AG09319 (cell line): ENCODE results near the gene SOAT2.

ENCODE experiments used
- DNase-seq: peaks from one replicate; pipeline ENCODE4 v3.0.0-alpha.2; 2010; ENCODE audit warnings: low read depth; ENCODE audit errors: extremely low read depth
- TF ChIP-seq, protein P1 (sequence below): IDR thresholded peaks from 2 replicates; pipeline ENCODE4 v1.5.1; 2011; ENCODE audit warnings: low read depth, mild to moderate bottlenecking, inconsistent platforms, low read length, moderate library complexity

The SOAT2 gene

DNA sequence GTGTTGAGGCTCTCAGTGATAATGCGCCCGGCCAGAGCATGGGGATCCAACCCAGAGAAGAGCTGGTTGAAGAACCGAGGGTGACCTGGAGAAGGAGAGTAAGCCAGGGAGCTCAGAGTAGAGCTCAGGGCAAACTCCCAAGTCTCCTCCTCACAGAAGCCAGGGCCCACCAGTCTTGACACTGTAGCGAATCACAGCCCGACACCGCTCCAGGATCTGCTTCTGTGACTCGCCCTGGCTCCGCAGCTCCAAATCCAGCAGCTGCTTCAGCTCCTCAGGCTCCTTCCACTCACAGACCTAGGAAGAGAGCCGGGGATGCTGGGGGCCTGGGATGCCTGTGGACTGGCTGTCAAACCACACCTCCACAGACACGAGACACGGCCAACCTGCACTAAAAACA lies 69.1 kb downstream of the SOAT2 start:
- no peak for DNase-seq
- TF ChIP-seq, protein P1, sequence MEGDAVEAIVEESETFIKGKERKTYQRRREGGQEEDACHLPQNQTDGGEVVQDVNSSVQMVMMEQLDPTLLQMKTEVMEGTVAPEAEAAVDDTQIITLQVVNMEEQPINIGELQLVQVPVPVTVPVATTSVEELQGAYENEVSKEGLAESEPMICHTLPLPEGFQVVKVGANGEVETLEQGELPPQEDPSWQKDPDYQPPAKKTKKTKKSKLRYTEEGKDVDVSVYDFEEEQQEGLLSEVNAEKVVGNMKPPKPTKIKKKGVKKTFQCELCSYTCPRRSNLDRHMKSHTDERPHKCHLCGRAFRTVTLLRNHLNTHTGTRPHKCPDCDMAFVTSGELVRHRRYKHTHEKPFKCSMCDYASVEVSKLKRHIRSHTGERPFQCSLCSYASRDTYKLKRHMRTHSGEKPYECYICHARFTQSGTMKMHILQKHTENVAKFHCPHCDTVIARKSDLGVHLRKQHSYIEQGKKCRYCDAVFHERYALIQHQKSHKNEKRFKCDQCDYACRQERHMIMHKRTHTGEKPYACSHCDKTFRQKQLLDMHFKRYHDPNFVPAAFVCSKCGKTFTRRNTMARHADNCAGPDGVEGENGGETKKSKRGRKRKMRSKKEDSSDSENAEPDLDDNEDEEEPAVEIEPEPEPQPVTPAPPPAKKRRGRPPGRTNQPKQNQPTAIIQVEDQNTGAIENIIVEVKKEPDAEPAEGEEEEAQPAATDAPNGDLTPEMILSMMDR, result no peak

DNA sequence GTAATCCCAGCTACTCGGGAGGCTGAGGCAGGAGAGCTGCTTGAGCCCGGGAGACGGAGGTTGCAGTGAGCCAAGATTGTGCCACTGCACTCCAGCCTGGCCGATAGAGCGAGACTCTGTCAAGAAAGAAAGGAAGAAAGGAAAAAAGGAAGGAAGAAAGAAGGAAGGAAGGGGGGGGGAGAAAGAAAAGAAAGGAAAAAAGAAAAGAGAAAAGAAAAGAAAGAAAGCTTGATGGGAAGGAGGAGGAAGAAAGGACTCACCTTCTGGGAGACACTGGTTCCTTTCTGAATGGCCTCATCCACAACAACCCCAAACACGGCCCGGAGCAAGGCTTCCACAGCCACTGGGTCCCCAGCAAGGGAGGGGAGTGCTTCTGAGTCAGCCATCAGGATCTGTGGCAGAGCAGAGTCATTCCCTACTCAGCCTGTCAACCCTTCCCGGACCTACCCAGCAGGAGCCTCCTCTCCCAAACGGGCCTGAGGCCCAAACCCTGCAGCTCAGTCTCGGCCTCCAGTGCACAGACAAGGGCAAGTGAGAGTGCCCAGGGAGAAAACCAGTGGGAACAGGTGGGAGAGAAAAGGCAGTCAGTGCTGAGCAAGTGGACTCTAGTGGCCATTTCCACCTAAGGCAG lies 69.9 kb downstream of the SOAT2 start:
- TF ChIP-seq, protein P1, result no peak
- DNase-seq, result no peak
